K562 (cell line): ENCODE results near the gene SIRT2. TPM values are rescaled to one million over a fixed set of nuclear protein-coding genes. Genes with fewer than 3 reads are reported as not detected.

ENCODE experiments used
- ARID4B ChIP-seq: sonication (generic); formaldehyde crosslinking; IDR thresholded peaks from 2 replicates; pipeline ENCODE4 v1.8.0; 2022; ENCODE audit warnings: mild to moderate bottlenecking, missing genetic modification reagents
- BCOR ChIP-seq: fragments of 450-650 bp; IDR thresholded peaks from 2 replicates; pipeline ENCODE4 v1.6.1; 2016
- CBX3 ChIP-seq, 2 experiments: IDR thresholded peaks; 1 replicate in 1 of 2; 2 replicates in 1 of 2; pipeline ENCODE4 v1.6.1; 2012; ENCODE audit warnings: inconsistent platforms in 2 of 2, low read length in 2 of 2, borderline replicate concordance in 1 of 2, control low read depth in 1 of 2
- CLOCK ChIP-seq: fragments of 250-450 bp; sonication (Bioruptor Pico); IDR thresholded peaks from 2 replicates; pipeline ENCODE4 v1.4.0; 2020; ENCODE audit warnings: mild to moderate bottlenecking, moderate library complexity, borderline replicate concordance
- DPF2 ChIP-seq: fragments of 450-650 bp; IDR thresholded peaks from 2 replicates; pipeline ENCODE4 v1.6.1; 2016
- FOXP4 ChIP-seq: sonication (generic); formaldehyde crosslinking; IDR thresholded peaks from 2 replicates; pipeline ENCODE4 v1.8.0; 2022; ENCODE audit warnings: mild to moderate bottlenecking, missing genetic modification reagents, borderline replicate concordance
- GTF2E2 ChIP-seq: fragments of 200-800 bp; sonication (Bioruptor generic); IDR thresholded peaks from 2 replicates; pipeline ENCODE4 v1.6.1; 2016; ENCODE audit warnings: missing genetic modification characterization, missing compliant biosample characterization
- HMBOX1 ChIP-seq: sonication (generic); IDR thresholded peaks from 2 replicates; pipeline ENCODE4 v1.6.1; 2016
- IFI16 ChIP-seq: fragments of 250-450 bp; sonication (Bioruptor Pico); IDR thresholded peaks from 2 replicates; pipeline ENCODE4 v2.1.2; 2022; ENCODE audit warnings: mild to moderate bottlenecking, inconsistent platforms
- MCM5 ChIP-seq: fragments of 450-650 bp; IDR thresholded peaks from 2 replicates; pipeline ENCODE4 v1.6.1; 2016; ENCODE audit warnings: low read depth
- MIER1 ChIP-seq: fragments of 450-650 bp; IDR thresholded peaks from 2 replicates; pipeline ENCODE4 v1.6.1; 2016; ENCODE audit warnings: antibody characterized with exemption, mild to moderate bottlenecking, low read depth
- MTF1 ChIP-seq: fragments of 250-450 bp; sonication (Bioruptor Pico); IDR thresholded peaks from 2 replicates; pipeline ENCODE4 v1.9.0; 2021; ENCODE audit warnings: moderate library complexity, mild to moderate bottlenecking, inconsistent platforms, borderline replicate concordance
- PHB ChIP-seq: fragments of 250-450 bp; sonication (Bioruptor Pico); IDR thresholded peaks from 2 replicates; pipeline ENCODE4 v1.5.0; 2021
- SAFB2 ChIP-seq: fragments of 200-400 bp; formaldehyde crosslinking; IDR thresholded peaks from 2 replicates; pipeline ENCODE4 v1.6.1; 2018; ENCODE audit warnings: borderline replicate concordance, low read length, low read depth, moderate library complexity; ENCODE audit not compliant: severe bottlenecking
- SRSF9 ChIP-seq: fragments of 200-400 bp; formaldehyde crosslinking; IDR thresholded peaks from 2 replicates; pipeline ENCODE4 v1.6.1; 2017; ENCODE audit warnings: low read depth, low read length, borderline replicate concordance
- TAF9B ChIP-seq: fragments of 450-650 bp; IDR thresholded peaks from 2 replicates; pipeline ENCODE4 v1.6.1; 2018; ENCODE audit warnings: mild to moderate bottlenecking; ENCODE audit not compliant: partially characterized antibody
- ZBED1 ChIP-seq: IDR thresholded peaks from 2 replicates; pipeline ENCODE4 v1.6.1; 2014
- ZNF12 ChIP-seq: sonication (generic); formaldehyde crosslinking; IDR thresholded peaks from 2 replicates; pipeline ENCODE4 v1.4.0; 2020; ENCODE audit warnings: mild to moderate bottlenecking, missing genetic modification reagents
- ZNF75A ChIP-seq: fragments of 450-650 bp; formaldehyde crosslinking; IDR thresholded peaks from 2 replicates; pipeline ENCODE4 v1.4.0; 2020; ENCODE audit warnings: mild to moderate bottlenecking
- ZNF76 ChIP-seq: fragments of 250-450 bp; sonication (Bioruptor Pico); IDR thresholded peaks from 2 replicates; pipeline ENCODE4 v1.4.0; 2020; ENCODE audit warnings: mild to moderate bottlenecking, moderate library complexity, borderline replicate concordance
- polyA plus RNA-seq, 8 experiments: library from polyadenylated mRNA; depleted of rRNA in 4 of 8; stranded (reverse) in 5 of 8; unstranded in 3 of 8; fragments of >200 nt; fragmentation: Nextera tagmentation in 2 of 8; fragmentation: Illumina TruSeq in 1 of 8; extraction: Ambion mirVana in 2 of 8; extraction: Trizol in 1 of 8; gene quantifications; 2 replicates each; pipeline versions ENCODE4 v1.2.1 to v1.2.3, GENCODE V29; 2011 to 2014; ENCODE audit warnings: inconsistent platforms in 1 of 8, missing spikeins in 1 of 8
- total RNA-seq, 7 experiments: library from RNA; depleted of rRNA in 6 of 7; stranded (reverse); fragments of >200 nt in 6 of 7; fragmentation: Illumina TruSeq in 2 of 7; extraction: Trizol in 2 of 7; gene quantifications; 2 replicates each; pipeline versions ENCODE4 v1.2.1 to v1.2.3, GENCODE V29; 2011 to 2021; ENCODE audit warnings: low replicate concordance in 1 of 7

The SIRT2 gene
- total and polyA plus RNA-seq, 9 of the 15 experiments (the other 6 are each of a cell fraction or from before 2014, with no cell fraction given): 2.3 to 35.2 (median 22.9) TPM

- no peak for TF ChIP-seq ZNF76 (CRISPR knock-in tag)
- no peak for TF ChIP-seq IFI16
- no peak for TF ChIP-seq ZBED1
- TF ChIP-seq MTF1 (CRISPR knock-in tag): no peak
- TF ChIP-seq MIER1: no peak
- TF ChIP-seq DPF2: no peak
- TF ChIP-seq HMBOX1: no peak
- no peak for TF ChIP-seq PHB (CRISPR knock-in tag)
- peak; percentile 45 for TF ChIP-seq TAF9B
- TF ChIP-seq ARID4B: no peak
- no peak for TF ChIP-seq CLOCK (CRISPR knock-in tag)
- TF ChIP-seq MCM5: no peak
- TF ChIP-seq GTF2E2 (tag): no peak; the same call in 1 of the 2 replicates
- no peak for TF ChIP-seq BCOR
- no peak for TF ChIP-seq SRSF9
- TF ChIP-seq ZNF75A (CRISPR knock-in tag): no peak
- no peak for TF ChIP-seq CBX3 (IDR thresholded peaks at IDR 0.05; ENCODE audit: borderline replicate concordance in 1 of 2, low read length in 2 of 2)
- no peak for TF ChIP-seq SAFB2
- no peak; the same call in 1 of the 2 replicates for TF ChIP-seq FOXP4 (CRISPR knock-in tag)
- TF ChIP-seq ZNF12 (CRISPR knock-in tag): no peak
These were observed 49.5 kb downstream of the SIRT2 start, which contains the start of gene HNRNPL (continued) for GRCh38 chr19:38849860-38850435.
